Stomach (tissue), 9 donors: ENCODE measurements around the gene ADGRL3. TPM values are rescaled to one million over a fixed set of nuclear protein-coding genes. Genes with fewer than 3 reads are reported as not detected.

Experiments
- DNase-seq, 2 donors: peaks; one replicate each; pipeline versions ENCODE4 v3.0.0 to v3.0.0-alpha.2; 2013 to 2019
- H3K27ac ChIP-seq, 5 donors: fragments of 200-600 bp in 4 of 5; sonication (generic) in 4 of 5; one replicate each; pipeline ENCODE4 v1.5.1; 2013 to 2019; ENCODE audit warnings: mild to moderate bottlenecking in 1 of 5, moderate library complexity in 1 of 5
- H3K27me3 ChIP-seq, 3 donors: fragments of 200-600 bp; sonication (generic); one replicate each; pipeline ENCODE4 v1.5.1; 2017 to 2019; ENCODE audit warnings: mixed run types in 1 of 3
- H3K36me3 ChIP-seq, 4 donors: fragments of 200-600 bp; sonication (generic); 1 replicate in 3 of 4; 2 replicates in 1 of 4; pipeline ENCODE4 v1.5.1; 2016 to 2019
- H3K4me1 ChIP-seq, 4 donors: fragments of 200-600 bp; sonication (generic); one replicate each; pipeline ENCODE4 v1.5.1; 2016 to 2019
- H3K4me3 ChIP-seq, 4 donors: fragments of 200-600 bp; sonication (generic) in 3 of 4; one replicate each; pipeline ENCODE4 v1.5.1; 2016 to 2019; ENCODE audit warnings: mild to moderate bottlenecking in 1 of 4
- H3K9me3 ChIP-seq, 4 donors: fragments of 200-600 bp; sonication (generic); one replicate each; pipeline ENCODE4 v1.5.1; 2016 to 2019
- EP300 ChIP-seq: sonication (generic); formaldehyde crosslinking; IDR thresholded peaks from one replicate; pipeline ENCODE4 v1.6.1; 2017; ENCODE audit warnings: antibody characterized with exemption
- POLR2A ChIP-seq, 4 donors: fragments of 450-650 bp; IDR thresholded peaks; one replicate each; pipeline ENCODE4 v1.6.1; 2016; ENCODE audit warnings: antibody characterized with exemption in 4 of 4, control low read depth in 2 of 4, mild to moderate bottlenecking in 1 of 4, moderate library complexity in 1 of 4
- POLR2AphosphoS5 ChIP-seq, 3 donors: sonication (generic); formaldehyde crosslinking; IDR thresholded peaks; one replicate each; pipeline ENCODE4 v1.6.1; 2016; ENCODE audit warnings: antibody characterized with exemption in 3 of 3
- WGBS, 5 donors: extraction: QIAGEN DNeasy Blood & Tissue Kit in 3 of 5; methylation state at CpG; one replicate each; pipeline versions ENCODE4 v1.1.5 to v1.1.7; 2013 to 2018; 5-methylcytosine and 5-hydroxymethylcytosine counted together
- intact Hi-C: fragments of 100-400 bp; cut with DNase I; formaldehyde crosslinking; loops from one replicate; pipeline ENCODE4 v1.15.1; 2023; ENCODE audit warnings: low total_unique reads
- polyA plus RNA-seq, 3 donors: library from polyadenylated mRNA; stranded (reverse); fragments of 200-250 nt; gene quantifications; one replicate each; pipeline ENCODE4 v1.2.3, GENCODE V29; 2013
- total RNA-seq, 5 donors: library from RNA; depleted of rRNA; stranded (reverse); fragments of >200 nt; gene quantifications; one replicate each; pipeline versions ENCODE4 v1.1.0 to v1.2.3, GENCODE V29; 2014 to 2016
- TF ChIP-seq, protein P1 (sequence below), 7 experiments: fragments of 450-650 bp in 4 of 7; fragments of 200-600 bp in 3 of 7; sonication (generic) in 3 of 7; IDR thresholded peaks; one replicate each; pipeline ENCODE4 v1.5.1; 2016 to 2019; ENCODE audit warnings: antibody characterized with exemption in 7 of 7, control low read depth in 2 of 7, mild to moderate bottlenecking in 1 of 7
- donor health status: healthy with polysubstance abuse.
- donor health status: Bipolar disorder and iron deficiency.
- donor health status: healthy.

Gene ADGRL3
- total and polyA plus RNA-seq, 8 donors: 0.48 to 109 (median 3.9) TPM

GRCh38 chr4:61531188-61531587, 331.1 kb downstream of the ADGRL3 start:
- Histone ChIP-seq H3K4me1 (no peaks in the 10 kb centered on the region), H3K27me3 (no peaks in the 10 kb centered on the region), H3K4me3 (no peak overlapping the region), H3K36me3 (no peaks in the 10 kb centered on the region), H3K27ac (no peak overlapping the region), H3K9me3 (no peaks in the 10 kb centered on the region)
- intact Hi-C loops: no loop called here
- 77 to 95% (median 89%) methylated on average over 5 of the region's 5 CpGs for WGBS, 5 donors
- no peak for DNase-seq
- TF ChIP-seq EP300: no peak
- no peak for TF ChIP-seq POLR2AphosphoS5 (IDR thresholded peaks at IDR 0.05)
- TF ChIP-seq POLR2A (IDR thresholded peaks at IDR 0.05): no peak

DNA sequence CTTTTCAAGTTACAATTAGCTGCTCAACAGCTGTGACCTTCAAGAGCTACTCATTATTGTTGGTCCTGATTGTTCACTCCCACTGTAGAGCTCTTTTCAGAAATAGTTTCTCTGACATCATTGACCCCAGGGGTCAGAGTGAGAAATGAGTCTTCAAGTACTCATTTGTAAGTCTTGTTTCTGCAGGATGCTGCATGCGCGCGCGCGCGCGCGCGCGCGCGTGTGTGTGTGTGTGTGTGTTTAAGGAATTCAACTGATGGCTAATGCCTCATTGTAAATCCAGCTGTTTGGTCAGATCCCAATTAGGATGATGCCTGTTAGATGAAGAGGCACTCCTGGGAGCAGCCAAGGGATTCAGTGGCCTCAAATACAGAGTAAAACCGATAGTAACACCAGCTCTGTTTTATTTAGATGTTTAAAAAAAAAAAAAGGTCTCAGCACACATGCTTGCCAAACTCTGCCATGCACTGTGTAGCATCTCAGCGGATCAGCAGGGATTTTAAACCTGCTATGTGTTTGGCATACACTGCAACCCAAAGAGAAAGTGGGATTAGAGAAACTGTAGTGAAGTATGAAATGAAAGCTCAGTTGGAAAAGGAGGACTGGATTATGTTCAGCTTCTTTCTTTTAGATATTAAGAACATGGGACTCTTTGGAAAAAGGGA, 332.3 kb downstream of the ADGRL3 start:
- Histone ChIP-seq H3K27ac (peak overlapping the region in 1 of 5 donors; percentile 20), H3K36me3 (no peaks in the 10 kb centered on the region), H3K4me1 (no peaks in the 10 kb centered on the region), H3K4me3 (peak overlapping the region in 2 of 4 donors; percentile 4 to 13), H3K27me3 (no peaks in the 10 kb centered on the region), H3K9me3 (no peaks in the 10 kb centered on the region)
- DNase-seq: peak in 1 of 2 donors; percentile 79
- 43 to 54% (median 47%) methylated on average over 14 of the region's 14 CpGs for WGBS, 5 donors
- TF ChIP-seq, protein P1, sequence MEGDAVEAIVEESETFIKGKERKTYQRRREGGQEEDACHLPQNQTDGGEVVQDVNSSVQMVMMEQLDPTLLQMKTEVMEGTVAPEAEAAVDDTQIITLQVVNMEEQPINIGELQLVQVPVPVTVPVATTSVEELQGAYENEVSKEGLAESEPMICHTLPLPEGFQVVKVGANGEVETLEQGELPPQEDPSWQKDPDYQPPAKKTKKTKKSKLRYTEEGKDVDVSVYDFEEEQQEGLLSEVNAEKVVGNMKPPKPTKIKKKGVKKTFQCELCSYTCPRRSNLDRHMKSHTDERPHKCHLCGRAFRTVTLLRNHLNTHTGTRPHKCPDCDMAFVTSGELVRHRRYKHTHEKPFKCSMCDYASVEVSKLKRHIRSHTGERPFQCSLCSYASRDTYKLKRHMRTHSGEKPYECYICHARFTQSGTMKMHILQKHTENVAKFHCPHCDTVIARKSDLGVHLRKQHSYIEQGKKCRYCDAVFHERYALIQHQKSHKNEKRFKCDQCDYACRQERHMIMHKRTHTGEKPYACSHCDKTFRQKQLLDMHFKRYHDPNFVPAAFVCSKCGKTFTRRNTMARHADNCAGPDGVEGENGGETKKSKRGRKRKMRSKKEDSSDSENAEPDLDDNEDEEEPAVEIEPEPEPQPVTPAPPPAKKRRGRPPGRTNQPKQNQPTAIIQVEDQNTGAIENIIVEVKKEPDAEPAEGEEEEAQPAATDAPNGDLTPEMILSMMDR (IDR thresholded peaks at IDR 0.05): no peak
- TF ChIP-seq POLR2A (IDR thresholded peaks at IDR 0.05) (no peak), EP300 (no peak), POLR2AphosphoS5 (IDR thresholded peaks at IDR 0.05) (no peak)
- intact Hi-C loops: no loop called here

- 47 to 57% (median 50%) methylated on average over 1 of the region's 1 CpG for WGBS, 5 donors
- Histone ChIP-seq H3K9me3 (no peaks in the 10 kb centered on the region), H3K27me3 (no peaks in the 10 kb centered on the region), H3K36me3 (no peaks in the 10 kb centered on the region), H3K4me1 (no peaks in the 10 kb centered on the region), H3K4me3 (peak overlapping the region in 1 of 4 donors; percentile 13), H3K27ac (no peak overlapping the region)
- intact Hi-C loops: no loop called here
- no peak for DNase-seq
- TF ChIP-seq POLR2AphosphoS5 (IDR thresholded peaks at IDR 0.05): no peak
- TF ChIP-seq POLR2A (IDR thresholded peaks at IDR 0.05): no peak
- TF ChIP-seq, protein P1 (IDR thresholded peaks at IDR 0.05): no peak
- TF ChIP-seq EP300: no peak
These were observed 333.0 kb downstream of the ADGRL3 start for GRCh38 chr4:61533140-61533539.

DNA sequence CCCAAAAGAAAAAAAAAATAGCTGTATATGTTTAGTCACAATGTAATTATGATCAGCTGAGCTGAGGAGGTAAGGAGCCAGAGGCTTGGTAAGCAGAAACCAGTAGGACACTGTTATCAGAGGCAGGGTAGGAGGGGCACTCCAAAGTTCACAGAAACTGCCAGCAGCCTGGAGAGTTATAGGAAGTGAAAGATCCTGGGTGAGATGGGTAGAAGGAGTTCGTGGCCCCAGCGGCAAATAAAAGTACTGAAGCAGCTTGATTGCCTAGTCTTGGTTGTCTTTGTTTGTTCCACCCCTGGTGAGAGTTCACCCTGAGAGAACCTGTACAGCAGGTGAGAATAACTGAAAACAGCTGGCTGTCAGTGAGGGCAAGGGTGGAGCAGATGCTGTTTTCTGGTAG, 340.8 kb downstream of the ADGRL3 start:
- H3K9me3 ChIP-seq: no peaks in the 10 kb centered on the region
- 35 to 52% (median 40%) methylated on average over 2 of the region's 2 CpGs for WGBS, 5 donors
- no peak overlapping the region for H3K4me3 ChIP-seq
- no peaks in the 10 kb centered on the region for H3K36me3 ChIP-seq
- intact Hi-C loops: no loop called here
- H3K4me1 ChIP-seq: peaks cover 0 to 5% (median 0%) of the 10 kb centered on the region in 4 donors
- H3K27me3 ChIP-seq: no peaks in the 10 kb centered on the region
- no peak overlapping the region for H3K27ac ChIP-seq
- TF ChIP-seq EP300 (no peak), POLR2AphosphoS5 (IDR thresholded peaks at IDR 0.05) (peak in 1 of 3 donors; percentile 40)
- DNase-seq: peak; percentile 51 to 90

GRCh38 chr4:61541459-61541858, 341.3 kb downstream of the ADGRL3 start:
- H3K27me3 ChIP-seq: no peaks in the 10 kb centered on the region
- intact Hi-C loops: no loop called here
- no peak overlapping the region for H3K4me3 ChIP-seq
- H3K36me3 ChIP-seq: no peaks in the 10 kb centered on the region
- no peak overlapping the region for H3K27ac ChIP-seq
- DNase-seq: no peak
- WGBS, 5 donors: 40 to 75% (median 63%) methylated on average over 2 of the region's 2 CpGs
- H3K4me1 ChIP-seq: peaks cover 0 to 5% (median 0%) of the 10 kb centered on the region in 4 donors
- TF ChIP-seq POLR2AphosphoS5 (IDR thresholded peaks at IDR 0.05) (no peak), POLR2A (IDR thresholded peaks at IDR 0.05) (no peak), EP300 (no peak)
- TF ChIP-seq, protein P1 (IDR thresholded peaks at IDR 0.05): no peak
- H3K9me3 ChIP-seq: no peaks in the 10 kb centered on the region
